SU-DHL-6 (cell line): Measurements from ENCODE around the gene PROX2.

Experiments used
- EZH2phosphoT487 ChIP-seq: fragments of 200-600 bp; sonication (generic), shearing (Covaris generic); conservative IDR thresholded peaks from 2 replicates; pipeline ENCODE4 v1.6.1; 2018; ENCODE audit warnings: mild to moderate bottlenecking, antibody characterized with exemption, low read length, moderate library complexity, mixed read lengths
- TF ChIP-seq, protein P1 (sequence below): fragments of 200-600 bp; sonication (generic); IDR thresholded peaks from one replicate; pipeline ENCODE4 v1.5.1; 2017; ENCODE audit warnings: antibody characterized with exemption, mild to moderate bottlenecking, low read length, moderate library complexity; ENCODE audit not compliant: insufficient read depth, poor library complexity, severe bottlenecking

GRCh38 chr14:74843653-74844052 is 32.3 kb downstream of the PROX2 start:
- TF ChIP-seq, protein P1, sequence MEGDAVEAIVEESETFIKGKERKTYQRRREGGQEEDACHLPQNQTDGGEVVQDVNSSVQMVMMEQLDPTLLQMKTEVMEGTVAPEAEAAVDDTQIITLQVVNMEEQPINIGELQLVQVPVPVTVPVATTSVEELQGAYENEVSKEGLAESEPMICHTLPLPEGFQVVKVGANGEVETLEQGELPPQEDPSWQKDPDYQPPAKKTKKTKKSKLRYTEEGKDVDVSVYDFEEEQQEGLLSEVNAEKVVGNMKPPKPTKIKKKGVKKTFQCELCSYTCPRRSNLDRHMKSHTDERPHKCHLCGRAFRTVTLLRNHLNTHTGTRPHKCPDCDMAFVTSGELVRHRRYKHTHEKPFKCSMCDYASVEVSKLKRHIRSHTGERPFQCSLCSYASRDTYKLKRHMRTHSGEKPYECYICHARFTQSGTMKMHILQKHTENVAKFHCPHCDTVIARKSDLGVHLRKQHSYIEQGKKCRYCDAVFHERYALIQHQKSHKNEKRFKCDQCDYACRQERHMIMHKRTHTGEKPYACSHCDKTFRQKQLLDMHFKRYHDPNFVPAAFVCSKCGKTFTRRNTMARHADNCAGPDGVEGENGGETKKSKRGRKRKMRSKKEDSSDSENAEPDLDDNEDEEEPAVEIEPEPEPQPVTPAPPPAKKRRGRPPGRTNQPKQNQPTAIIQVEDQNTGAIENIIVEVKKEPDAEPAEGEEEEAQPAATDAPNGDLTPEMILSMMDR, result no peak
- no peak for TF ChIP-seq EZH2phosphoT487
